ENCODE measurements around the gene SPATS2. TPM values are rescaled to one million over a fixed set of nuclear protein-coding genes. Genes with fewer than 3 reads are reported as not detected.

Gene SPATS2
- total RNA-seq, 1 donor from 2014 or later, result 17.9 TPM

- DNase-seq (ENCODE audit: low spot score), result peak; percentile 87
- no peaks in the 10 kb centered on the region for H3K27me3 Mint-ChIP-seq (ENCODE audit: low read depth)
- H3K36me3 Mint-ChIP-seq (ENCODE audit: low read depth), result peaks cover 34% of the 10 kb centered on the region
- no peaks in the 10 kb centered on the region for H3K9me3 Mint-ChIP-seq
- H3K4me3 Mint-ChIP-seq (ENCODE audit: low read depth), result peak within 1 kb of the TSS; percentile 99
- peaks cover 42% of the 10 kb centered on the region for H3K4me1 Mint-ChIP-seq (ENCODE audit: low read depth)
- intact Hi-C loops (cut with micrococcal nuclease), result loop anchor here (1.0 to 5.0 kb wide), 3 partner anchors 54 to 201 kb away; partner anchors contain the start of genes FMNL3, PRPF40B and SPATS2
- peak within 1 kb of the TSS; percentile 99 for H3K27ac Mint-ChIP-seq
These were observed 200.6 kb downstream of the SPATS2 start, which contains the start of gene MCRS1 for GRCh38 chr12:49567611-49568441. MCRS1 (minus strand) TSS chr12:49568142; CDS start chr12:49566731, 1,411 bp downstream.

GRCh38 chr12:49568442-49569162 is 201.3 kb downstream of the SPATS2 start:
- H3K27me3 Mint-ChIP-seq (ENCODE audit: low read depth), result no peaks in the 10 kb centered on the region
- intact Hi-C loops (cut with micrococcal nuclease), result loop anchor here (1.0 to 5.0 kb wide), 3 partner anchors 54 to 201 kb away; partner anchors contain the start of genes FMNL3, PRPF40B and SPATS2
- peaks cover 42% of the 10 kb centered on the region for H3K4me1 Mint-ChIP-seq (ENCODE audit: low read depth)
- peak overlapping the region; percentile 99 for H3K27ac Mint-ChIP-seq
- H3K9me3 Mint-ChIP-seq, result no peaks in the 10 kb centered on the region
- H3K4me3 Mint-ChIP-seq (ENCODE audit: low read depth), result peak overlapping the region; percentile 99
- no peak for DNase-seq (ENCODE audit: low spot score)
- peaks cover 26% of the 10 kb centered on the region for H3K36me3 Mint-ChIP-seq (ENCODE audit: low read depth)

Other genes with a start within 250 kb of the SPATS2 start
- 1,902 and 1,926 TPM in 2 replicates for gene TUBA1B, start 236.1 kb upstream of the SPATS2 start, total RNA-seq
- 86.9 and 94.0 TPM in 2 replicates for gene TUBA1A, start 178.4 kb upstream of the SPATS2 start, total RNA-seq
- gene TUBA1C, start 102.4 kb upstream of the SPATS2 start, total RNA-seq, result 349 and 355 TPM in 2 replicates
- gene PRPH, start 72.3 kb upstream of the SPATS2 start, total RNA-seq, result not detected in 2 replicates
- gene TROAP, start 44.2 kb upstream of the SPATS2 start, total RNA-seq, result 58.3 and 59.3 TPM in 2 replicates
- gene C1QL4, start 30.3 kb upstream of the SPATS2 start, total RNA-seq, result not detected in 2 replicates
- gene DNAJC22, start 20.6 kb upstream of the SPATS2 start, total RNA-seq, result 0.09 TPM in 1 of 2 replicates, not detected in the other
- 2.1 and 2.9 TPM in 2 replicates for gene KCNH3, start 171.6 kb downstream of the SPATS2 start, total RNA-seq
- 67.9 and 73.0 TPM in 2 replicates for gene MCRS1, start 200.7 kb downstream of the SPATS2 start, total RNA-seq
- gene FAM186B, start 238.2 kb downstream of the SPATS2 start, total RNA-seq, result 0.30 and 0.37 TPM in 2 replicates